Kidney tubule cell (primary cell): ENCODE measurements around the gene ETFB.

Experiments used
- DNase-seq: peaks from one replicate; pipeline ENCODE4 v3.0.0-alpha.2; 2018; ENCODE audit warnings: low spot score

Gene ETFB

DNA sequence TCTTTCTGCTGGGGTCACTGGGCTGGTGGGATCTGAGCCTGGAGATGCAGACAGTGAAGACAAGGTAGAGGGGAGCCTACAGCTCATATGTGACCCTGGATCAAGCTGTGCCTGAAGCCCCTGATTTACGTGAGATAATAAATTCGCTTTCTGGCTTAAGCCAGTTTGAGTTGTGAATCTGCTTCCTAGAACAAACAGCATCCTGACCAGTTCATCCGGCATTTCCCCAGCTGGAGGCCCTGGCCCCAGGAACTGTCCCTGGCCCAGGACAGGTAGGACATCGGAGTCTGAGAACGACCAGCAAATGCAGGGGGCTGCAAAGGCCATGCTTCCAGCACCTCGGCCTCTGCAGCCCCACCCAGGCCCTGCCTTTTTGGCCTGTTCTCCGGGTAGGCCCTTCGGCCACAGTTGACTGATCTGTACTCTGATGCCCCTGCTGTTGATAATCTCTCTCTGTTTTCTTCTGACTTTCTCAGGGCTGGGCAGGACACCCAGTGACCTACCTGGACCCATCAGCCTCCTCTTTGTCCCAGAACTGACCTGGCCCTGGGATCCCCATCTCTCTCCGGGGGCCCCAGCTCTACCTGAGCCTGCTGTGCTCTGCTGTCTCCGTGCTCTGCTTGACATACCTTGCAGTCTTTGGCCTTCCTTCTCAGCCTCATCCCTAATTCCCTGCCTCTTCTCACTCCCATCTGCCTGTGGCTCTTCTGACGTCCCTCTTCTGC is 14.8 kb downstream of the ETFB start:
- no peak for DNase-seq

DNA sequence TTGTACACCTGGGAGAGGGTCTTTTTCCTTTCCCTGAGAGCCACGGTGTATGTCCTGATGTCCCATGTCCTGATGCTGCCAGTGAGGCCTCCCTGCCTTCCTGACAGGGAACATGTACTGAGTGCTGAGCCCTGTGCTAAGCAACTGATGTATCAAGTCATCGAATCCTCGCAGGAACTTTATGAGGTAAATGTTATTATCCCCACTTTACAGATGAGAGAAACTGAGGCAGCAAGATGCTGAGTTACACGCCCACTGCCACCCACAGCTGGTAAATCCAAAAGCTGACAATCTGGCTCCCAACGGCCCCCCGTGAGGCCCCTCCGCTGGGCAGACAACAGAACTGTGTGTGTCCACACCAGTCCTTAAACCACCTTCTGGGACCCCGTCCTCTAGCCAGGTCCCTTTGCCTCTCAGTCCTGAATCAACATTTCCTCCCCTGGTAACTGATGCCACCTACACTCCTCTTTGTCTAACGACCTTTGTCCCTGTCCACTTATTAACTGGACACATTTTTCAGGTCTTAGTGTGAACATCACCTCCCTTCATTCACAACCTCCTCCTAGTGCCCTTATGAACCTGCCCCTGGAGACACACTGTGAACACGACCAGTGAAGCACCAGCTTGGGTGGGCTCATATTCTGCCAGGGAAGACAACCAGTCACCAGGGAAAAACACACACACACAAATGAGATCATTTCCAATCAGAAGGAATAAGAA is 18.8 kb downstream of the ETFB start:
- peak; percentile 9 for DNase-seq

DNA sequence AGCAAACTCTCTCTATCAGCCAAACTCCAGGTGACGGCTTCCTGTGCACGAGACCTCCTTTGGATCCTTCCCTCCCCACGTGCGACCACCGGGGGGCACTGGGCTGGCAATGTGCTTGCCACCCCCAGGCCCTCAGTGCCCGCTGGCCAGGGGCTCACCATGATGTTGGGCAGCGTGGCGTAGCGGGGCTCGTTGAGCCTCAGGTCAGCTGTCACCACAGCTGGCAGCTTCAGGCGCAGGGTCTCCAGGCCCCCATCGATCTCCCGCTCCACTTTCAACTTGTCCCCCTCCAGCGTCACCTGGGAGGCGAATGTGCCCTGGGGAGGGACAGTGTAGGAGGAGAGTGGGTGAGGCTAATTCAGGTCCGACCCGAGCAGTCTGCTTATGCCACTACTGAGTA is 19.4 kb downstream of the ETFB start:
- DNase-seq: no peak

DNA sequence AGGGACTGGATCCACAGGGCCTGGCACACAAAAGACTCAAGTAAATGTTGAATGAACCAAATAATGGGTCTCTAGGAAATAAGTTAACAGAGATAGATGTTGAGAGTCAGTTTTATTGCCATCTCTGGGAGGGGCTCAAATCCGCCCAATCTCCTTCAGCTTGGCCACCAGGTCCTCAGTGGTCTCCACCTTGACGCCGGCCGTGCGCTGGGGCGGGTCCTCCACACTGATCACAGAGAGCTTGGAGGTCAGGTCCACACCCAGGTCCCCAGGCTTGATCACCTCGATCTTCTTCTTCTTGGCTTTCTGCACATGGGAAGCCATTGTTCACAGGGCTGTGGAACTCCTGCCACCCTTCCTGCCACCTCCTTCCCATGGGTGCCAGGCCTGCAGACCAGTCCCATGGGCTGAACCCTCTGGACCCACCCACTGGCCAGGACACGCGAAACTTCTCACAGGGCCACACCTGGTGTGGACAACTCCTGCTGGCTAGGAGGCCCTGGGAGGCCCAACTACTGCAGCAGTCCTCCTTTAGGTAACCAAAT is 21.0 kb downstream of the ETFB start:
- no peak for DNase-seq

DNA sequence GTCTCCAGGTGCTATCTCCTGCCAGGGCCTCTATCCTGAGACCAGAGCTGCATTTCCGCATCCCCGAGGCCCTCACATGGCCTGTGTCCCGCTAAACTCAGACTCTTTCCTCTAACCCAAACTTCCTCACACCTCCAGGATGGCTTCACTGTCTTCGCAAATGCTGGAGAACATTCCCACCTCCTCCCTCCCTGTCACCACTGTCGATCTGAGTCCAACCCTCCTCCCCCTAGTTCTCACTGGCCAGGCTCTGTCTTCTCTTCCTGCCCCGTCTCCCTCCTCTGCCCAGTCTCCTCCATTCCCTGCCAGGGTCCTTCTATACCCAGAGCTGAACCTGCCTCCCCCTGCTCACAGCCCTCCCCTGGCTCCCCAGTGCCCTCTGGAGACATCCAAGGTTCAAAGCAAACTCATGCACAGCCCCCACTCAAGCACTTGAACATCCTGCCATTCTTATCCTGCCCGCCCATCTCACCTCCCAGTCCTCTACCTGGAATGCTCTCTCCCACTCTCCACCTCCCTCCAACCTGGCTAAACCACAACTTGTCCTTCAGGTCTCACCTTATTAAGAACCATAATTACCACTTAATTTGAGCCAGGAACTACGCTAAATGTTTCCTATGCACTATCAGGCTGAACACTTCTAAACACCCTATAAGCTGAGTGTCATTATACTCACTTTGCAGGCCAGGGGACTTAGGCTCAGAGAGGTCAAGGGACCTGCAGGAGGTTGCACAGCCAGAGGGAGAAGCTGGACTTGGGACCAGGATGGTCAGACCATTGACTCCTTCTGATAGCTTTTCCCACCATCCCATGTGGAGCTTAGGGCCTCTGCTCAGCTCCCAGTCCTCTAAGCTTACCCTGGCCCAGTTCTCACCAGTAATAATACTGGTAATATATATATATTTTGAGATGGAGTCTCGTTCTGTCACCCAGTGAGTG is 23.3 kb downstream of the ETFB start:
- DNase-seq: no peak

DNA sequence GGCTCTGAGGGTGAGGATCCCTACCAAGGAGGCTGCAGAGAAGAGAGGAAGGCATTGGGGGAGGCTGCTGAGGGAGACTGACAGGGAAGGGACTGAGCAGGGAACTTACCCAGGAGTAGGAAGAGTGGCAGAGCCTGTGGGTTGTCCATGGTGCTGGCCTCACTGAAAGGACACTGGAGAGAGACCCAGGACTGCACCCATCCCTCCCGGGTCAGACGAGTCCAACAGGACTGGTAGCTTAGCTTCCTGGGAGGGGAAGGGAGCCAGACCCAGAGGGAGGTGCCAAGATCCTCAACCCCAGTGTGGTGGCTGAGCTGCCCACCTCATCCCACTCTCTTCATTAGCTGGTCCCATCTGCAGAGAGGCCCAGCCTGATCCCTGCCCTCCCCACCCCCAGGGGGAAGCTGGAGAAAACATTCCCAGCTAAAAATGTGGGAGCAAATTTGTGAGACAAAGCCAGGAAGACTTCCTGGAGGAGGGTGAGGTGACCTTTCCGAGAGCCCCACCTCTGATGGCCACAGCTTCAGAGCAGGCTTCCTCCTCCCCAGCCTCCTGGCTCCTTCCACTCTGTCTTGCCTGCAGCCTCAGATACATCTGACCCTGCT is 24.1 kb downstream of the ETFB start, which contains the start of gene VSIG10L:
Gene VSIG10L (minus strand): TSS at position 164 of the 605 bp plus-strand sequence. CDS start 15 bp downstream, at position 149.
- DNase-seq: no peak

DNA sequence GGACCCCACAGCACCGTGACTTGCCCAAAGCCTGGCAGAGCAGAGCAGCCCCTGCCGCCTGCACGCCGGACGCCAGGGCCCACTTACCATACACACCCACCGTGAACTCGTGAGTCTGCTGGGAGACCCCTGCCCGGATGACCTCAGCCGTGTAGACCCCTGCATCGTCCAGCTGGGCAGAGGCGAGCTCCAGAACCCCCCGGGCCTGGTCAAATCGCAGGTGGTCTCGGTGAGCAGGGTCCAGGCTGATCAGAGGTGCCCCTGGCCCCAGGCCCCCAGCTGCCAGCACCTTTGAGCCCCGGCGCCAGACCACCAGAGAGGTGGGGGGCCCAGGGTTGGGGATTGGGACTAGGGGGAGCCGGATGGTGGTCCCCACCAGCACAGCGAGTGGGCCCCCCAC is 25.1 kb downstream of the ETFB start:
- DNase-seq: no peak

DNA sequence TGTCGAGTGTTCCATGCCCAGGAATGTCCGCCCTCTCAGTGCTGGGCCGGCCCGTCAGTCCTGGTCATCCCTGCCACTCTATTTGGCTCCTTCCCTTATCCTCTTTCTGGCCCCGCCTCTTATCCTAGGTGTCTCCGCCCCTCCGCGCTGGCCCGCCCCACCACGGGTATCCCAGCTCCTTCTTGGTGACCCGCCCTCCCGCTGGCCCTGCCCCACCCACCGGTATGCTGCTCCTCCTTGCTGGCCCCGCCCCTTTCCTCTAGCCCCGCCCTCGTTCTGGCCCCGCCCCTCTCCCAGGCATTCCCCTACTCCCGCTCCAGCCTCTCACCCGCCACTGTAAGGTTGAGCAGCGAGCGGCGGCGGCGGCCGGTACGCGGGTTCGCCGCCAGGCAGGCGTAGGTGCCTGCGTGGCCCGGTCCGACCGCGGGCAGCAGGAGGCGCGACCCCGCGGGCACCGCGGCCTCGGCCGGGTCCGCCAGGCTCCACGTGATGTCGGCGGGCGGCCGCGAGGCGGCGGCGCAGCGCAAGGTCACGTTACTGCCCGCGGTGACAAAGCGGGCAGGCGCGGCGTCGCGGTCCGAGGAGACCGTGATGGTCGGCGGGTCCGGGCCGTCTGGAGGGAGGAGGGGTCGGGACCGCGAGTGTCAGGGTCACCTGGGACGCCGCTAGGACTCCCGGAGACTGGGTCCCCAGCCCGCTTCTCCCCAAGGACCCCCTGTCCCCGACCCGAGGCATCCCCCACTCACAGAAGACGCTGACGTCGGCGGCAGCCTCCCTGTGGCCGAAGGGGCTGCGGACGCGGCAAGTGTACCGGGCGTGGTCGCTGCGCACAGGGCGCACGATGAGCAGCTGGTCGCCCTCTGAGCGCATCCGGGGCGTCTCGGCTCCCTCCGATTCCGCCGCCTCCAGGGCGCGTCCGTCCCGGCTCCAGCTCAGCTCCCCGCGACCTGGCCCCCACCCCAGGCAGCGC is 26.2 kb downstream of the ETFB start:
- DNase-seq: peak; percentile 97

DNA sequence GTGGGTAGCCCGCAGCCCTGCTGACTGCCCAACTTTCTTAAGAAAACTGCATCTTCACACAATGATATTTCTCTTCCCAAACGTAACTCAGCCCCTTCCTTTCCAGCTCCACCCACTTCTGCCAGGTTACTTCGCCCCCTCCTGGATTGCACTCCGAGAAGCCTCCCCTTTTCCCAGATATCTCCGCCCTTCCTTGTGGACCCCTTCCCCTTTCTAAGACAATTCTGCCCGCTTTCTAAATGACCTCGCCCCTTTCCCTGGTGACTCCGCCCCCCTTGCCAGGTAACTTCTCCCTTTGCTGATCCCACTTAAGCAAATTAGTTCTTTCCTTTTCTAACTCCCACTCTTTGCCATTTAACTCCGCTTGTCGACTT is 26.9 kb downstream of the ETFB start:
- DNase-seq: no peak

DNA sequence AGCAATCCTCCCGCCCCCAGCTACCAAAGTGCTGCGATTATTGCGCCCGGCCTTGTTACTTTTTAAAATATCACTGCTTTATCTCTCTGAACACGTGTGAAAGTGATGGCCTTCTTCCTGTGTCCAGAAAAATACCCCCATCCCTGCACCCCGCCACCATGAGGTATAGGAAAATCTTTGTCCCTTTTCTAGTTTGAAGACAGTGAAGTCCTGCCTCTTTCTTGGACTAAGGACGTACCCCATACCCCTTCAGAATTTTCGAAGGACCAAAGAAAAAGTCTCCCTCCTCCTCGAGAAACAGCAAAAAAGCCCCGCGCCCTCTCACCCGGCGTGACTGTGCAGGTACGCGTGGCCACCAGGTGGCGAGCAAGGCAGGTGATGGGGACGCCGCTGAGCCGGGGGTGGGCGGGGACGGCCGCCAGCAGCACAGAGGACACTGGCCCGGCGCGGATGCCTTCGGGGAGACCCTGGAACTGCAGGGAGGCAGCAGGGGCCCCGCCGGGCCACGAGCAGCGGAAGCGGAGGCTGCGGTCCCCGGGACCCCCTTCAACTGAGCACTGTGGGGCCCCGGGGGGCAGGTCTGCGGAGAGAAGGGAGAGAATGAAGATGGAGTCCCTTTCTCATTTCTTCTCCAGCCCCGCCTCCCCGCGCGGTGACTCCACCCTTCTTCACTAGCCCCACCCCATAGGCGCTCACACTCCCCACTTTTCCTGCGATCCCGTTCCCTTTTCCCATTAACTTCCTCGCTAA is 27.4 kb downstream of the ETFB start:
- DNase-seq: peak; percentile 75

DNA sequence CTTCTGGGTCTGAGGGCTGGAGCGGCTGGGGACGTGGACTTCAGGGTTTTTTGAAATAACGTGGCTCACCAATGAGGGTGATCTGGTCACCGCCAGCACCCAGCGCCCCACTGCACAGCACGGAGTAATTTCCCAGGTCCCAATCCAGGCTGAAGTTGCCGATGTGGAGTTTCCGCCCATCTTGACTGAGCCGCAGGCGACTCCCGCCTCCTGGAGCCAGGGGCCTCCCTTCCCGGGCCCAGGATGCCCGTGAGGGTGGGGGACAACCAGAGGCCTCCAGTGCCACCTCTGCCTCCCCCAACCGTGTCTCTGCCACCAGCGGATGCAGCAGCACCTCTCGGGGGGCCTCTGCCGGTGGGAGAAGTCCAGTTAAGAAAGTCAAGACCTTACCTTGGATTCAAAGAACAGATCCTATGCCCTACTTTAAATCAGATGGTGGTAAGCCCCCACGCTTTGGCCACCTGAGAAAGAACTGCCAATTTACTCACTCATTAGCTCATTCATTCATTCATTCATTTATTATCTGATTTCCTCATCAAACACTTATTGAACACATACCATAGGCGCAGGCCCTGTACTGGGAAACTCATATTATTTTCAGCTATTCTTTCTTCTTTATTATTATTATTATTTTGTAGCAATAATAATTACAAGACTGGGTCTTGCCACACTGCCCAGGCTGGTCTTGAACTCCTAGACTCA is 28.2 kb downstream of the ETFB start:
- DNase-seq: no peak

DNA sequence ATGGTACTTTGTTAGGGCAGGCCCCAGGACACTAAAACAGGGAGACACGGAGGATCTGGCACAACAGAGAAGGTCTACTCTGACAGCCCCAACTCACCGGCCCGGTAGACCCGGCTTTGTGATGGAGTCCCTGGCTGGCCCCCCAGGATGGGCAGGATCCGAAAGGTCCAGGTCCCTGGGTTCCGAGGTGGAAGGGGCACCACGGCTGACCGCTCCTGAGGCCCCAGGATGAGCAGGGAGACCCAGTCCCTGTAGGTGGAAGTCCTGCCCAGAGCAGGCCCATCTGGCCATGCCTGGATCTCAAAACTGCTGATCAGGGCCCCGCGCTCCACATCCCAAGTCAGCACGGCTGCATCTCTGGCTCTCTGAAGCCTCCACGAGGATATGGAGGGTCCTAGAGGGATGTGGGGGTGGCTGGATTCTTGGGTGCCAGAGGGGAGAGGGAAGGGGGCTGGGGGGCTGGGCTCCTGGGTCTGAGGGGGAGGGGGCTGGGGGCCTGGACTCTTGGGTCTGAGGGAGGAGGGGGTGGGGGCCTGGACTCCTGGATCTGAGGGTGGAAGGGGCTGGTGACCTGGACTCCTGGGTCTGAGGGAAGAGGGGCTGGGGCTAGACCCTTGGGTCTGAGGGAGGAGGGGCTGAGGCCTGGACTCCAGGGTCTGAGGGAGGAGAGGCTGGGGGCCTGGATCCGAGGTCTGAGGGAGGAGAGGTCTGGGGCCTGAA is 28.9 kb downstream of the ETFB start:
- DNase-seq: no peak

DNA sequence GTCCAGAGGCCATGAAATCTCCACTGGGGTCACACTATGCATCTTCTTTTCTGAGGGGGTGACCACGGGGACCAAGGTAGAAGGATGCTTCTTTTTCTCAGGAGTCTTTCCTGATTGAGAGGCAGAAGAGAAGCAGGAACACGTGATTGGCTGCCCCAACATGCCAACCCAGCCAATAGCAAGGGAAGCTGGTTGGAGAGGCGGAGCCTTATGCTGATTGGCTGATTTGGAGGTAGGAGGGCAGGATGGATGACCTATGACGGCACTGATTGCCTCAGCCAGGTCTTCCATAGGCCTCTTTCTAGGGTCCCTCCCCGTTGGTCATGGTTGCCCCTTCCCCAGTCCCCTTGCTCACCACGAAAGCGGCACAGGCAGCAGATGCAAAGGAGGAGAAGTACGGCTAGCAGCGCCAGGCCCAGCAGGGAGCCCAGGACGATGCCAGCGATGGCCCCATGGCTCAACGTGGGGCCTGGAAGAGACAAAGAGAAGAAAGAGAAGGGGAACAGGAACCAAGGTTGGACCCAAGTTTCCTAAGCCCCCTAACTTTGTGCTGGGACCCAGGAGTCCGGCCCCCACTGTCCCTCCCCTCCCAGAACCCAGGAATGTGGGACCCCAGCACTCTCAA is 32.2 kb downstream of the ETFB start:
- no peak for DNase-seq

DNA sequence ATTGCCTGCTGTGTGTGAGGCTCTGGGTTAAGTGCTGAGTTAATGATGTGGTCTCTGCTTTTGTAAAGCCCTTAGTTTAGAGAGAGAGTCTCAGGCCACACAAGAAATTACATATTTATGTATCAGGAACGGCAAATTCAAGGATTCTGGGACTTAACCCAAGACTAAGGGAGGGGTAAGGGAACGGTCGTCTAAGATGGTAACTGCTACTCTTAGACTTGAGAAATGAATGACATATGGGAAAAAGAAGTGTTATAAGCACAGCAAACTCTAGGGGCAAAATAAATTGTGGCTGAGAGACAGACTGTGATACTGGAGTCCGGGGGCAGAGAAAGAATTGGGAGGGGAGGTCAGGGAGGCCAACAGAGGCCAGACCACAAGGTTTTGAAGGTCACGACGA is 34.5 kb downstream of the ETFB start:
- DNase-seq: no peak

DNA sequence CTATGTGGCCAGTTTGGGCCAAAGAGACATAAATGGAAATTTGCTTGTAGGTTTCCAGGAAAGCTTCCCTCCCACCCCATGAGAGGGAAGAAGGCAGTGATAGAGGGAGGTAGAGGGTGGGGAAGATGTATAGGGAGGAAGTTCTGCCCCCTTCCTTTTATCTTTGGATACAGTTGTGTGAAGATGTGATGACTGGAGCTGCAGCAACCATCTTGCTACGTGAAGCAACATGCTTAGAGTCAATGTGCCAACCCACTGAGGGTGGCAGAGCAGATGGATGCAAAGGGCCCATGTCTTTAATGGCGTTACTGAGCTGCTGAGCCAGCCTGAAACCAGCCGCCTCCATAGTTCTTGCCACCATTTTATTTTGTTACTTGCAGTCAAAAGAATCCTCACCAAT is 35.0 kb downstream of the ETFB start:
- DNase-seq: no peak

DNA sequence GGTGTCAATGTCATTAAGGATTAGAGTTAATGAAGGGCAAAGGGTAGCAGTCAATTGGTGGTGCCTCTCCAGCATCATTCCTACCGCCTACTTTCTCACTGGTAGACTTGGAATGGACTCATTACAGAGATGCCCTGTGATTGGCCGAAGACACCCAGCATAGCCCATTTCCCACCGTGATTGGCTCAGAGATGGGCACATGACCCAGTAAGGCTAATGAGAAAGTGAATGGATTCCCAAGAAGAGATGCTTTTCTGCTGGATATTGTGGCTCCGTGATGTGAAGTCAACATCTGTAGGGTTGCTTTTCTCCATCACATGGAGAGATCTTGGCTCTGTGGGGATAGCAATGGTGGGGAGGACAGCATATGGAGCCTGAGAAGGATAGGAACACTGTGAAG is 35.8 kb downstream of the ETFB start:
- no peak for DNase-seq

DNA sequence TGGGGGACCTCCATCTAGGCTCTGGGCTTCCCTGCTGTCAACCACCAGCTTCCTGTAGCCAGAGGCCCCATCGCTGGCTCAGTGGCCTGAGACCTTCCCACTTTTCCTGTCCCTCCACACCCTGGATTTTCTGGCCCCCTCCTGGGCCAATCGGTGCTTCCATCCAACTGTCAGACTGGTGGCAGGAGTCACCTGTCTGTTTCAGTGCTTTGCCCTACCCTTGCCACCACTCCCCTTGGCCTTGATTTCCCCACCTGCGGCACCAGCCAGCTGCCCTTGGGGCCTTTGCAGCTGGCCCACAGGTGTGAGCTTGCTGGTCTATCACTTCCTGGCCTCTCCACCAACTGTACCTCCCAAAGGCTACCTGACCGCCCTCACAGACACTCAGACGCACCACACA is 36.8 kb downstream of the ETFB start:
- no peak for DNase-seq
